Measurements from ENCODE around the gene CNTN4. TPM values are rescaled to one million over a fixed set of nuclear protein-coding genes. Genes with fewer than 3 reads are reported as not detected.

The CNTN4 gene
- total and polyA plus RNA-seq, 9 donors = 0.35 to 16.7 (median 3.0) TPM

DNA sequence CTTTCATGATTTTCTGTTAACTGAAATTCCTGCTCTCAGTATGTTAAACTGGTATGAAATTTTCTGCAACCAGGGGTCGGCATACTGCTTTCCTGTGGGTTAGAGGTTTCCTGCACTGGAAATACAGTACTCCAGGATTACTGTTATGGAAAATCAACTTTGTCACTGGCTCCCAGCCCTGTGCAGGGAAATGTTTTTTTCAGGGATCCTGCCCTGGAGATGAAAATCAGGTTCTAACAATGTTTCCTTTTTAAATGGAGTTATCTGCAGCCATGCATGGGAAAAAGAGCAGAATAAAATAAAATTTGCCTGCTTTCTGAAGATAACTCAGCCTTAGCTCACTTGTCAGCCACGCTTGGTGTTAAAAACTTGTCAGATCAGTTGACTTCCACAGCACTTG lies 791.1 kb downstream of the CNTN4 start:
- Histone ChIP-seq H3K4me1 (ENCODE audit: insufficient read depth) (no peaks in the 10 kb centered on the region), H3K36me3 (no peaks in the 10 kb centered on the region), H3K4me3 (no peak overlapping the region), H3K27me3 (no peaks in the 10 kb centered on the region), H3K9me3 (no peaks in the 10 kb centered on the region), H3K27ac (no peak overlapping the region)
- intact Hi-C loops (cut with DNase I) = no loop called here
- TF ChIP-seq POLR2A (IDR thresholded peaks at IDR 0.05) = no peak
- TF ChIP-seq, protein P1, sequence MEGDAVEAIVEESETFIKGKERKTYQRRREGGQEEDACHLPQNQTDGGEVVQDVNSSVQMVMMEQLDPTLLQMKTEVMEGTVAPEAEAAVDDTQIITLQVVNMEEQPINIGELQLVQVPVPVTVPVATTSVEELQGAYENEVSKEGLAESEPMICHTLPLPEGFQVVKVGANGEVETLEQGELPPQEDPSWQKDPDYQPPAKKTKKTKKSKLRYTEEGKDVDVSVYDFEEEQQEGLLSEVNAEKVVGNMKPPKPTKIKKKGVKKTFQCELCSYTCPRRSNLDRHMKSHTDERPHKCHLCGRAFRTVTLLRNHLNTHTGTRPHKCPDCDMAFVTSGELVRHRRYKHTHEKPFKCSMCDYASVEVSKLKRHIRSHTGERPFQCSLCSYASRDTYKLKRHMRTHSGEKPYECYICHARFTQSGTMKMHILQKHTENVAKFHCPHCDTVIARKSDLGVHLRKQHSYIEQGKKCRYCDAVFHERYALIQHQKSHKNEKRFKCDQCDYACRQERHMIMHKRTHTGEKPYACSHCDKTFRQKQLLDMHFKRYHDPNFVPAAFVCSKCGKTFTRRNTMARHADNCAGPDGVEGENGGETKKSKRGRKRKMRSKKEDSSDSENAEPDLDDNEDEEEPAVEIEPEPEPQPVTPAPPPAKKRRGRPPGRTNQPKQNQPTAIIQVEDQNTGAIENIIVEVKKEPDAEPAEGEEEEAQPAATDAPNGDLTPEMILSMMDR (IDR thresholded peaks at IDR 0.05) = no peak
- TF ChIP-seq EP300 (IDR thresholded peaks at IDR 0.05) = no peak
- 68 to 69% (median 69%) methylated on average over 2 of the region's 2 CpGs for WGBS, 3 donors
- DNase-seq = no peak

DNA sequence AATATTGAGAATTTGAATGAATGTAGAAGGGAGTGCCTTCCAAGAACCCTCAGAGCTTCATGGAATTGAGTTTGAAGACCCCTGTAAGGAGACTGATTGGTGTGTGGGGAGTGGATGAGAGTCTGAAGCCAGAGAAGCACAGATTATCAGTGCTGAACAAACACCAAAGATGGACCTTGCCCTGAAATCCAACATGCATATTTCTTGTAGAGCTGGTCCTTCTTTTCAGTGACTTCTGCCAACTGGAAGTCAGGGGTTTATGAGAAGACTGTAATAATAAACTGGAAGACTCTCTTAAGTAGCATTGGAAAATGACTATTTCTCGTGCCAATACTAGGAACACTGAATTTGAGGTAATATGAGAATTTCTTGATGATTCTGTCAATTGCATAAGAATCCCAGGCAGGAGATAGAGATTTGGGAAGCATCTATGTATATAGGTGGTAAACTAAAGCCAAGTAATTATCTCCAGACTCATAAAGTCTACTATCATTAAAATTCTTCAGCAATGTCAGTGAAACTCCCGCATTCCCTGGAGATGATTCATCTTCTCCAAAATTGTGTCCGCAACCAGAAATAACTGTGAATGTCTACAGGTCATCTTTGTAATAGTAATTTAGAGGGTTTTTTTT lies 797.8 kb downstream of the CNTN4 start:
- Histone ChIP-seq H3K27ac (no peak overlapping the region), H3K4me3 (no peak overlapping the region), H3K36me3 (no peaks in the 10 kb centered on the region), H3K27me3 (no peaks in the 10 kb centered on the region), H3K4me1 (ENCODE audit: insufficient read depth) (no peaks in the 10 kb centered on the region), H3K9me3 (no peaks in the 10 kb centered on the region)
- TF ChIP-seq POLR2A (IDR thresholded peaks at IDR 0.05) = no peak
- TF ChIP-seq, protein P1 (IDR thresholded peaks at IDR 0.05) = no peak
- TF ChIP-seq EP300 (IDR thresholded peaks at IDR 0.05) = no peak
- WGBS, 3 donors = 44 to 75% (median 58%) methylated on average over 3 of the region's 3 CpGs
- DNase-seq = no peak
- intact Hi-C loops (cut with DNase I) = no loop called here

DNA sequence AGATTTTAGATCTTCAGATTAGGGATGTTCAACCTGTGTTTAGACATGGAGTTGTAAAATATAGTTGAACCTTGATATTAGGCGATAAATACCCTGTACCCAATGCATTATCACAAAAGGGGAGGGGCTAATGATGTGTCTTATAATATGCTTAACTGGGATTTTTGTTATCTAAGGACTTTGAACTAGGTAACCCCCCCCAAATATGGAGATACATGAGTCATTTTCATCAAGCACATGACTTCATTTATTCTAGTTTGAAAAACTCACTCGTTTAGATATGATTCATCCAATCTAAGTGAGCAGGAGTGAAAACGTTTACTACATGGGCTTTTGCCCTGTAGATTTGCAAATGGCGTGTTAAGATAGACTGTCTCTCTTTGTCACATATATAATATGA lies 799.2 kb downstream of the CNTN4 start:
- no peak for TF ChIP-seq POLR2A (IDR thresholded peaks at IDR 0.05)
- no peaks in the 10 kb centered on the region for H3K36me3 ChIP-seq
- intact Hi-C loops (cut with DNase I) = no loop called here
- H3K4me1 ChIP-seq (ENCODE audit: insufficient read depth) = no peaks in the 10 kb centered on the region
- H3K27me3 ChIP-seq = no peaks in the 10 kb centered on the region
- no peak for DNase-seq
- no peaks in the 10 kb centered on the region for H3K9me3 ChIP-seq
- no peak overlapping the region for H3K27ac ChIP-seq
- WGBS, 3 donors = 57 to 64% (median 64%) methylated on average over 4 of the region's 4 CpGs
- H3K4me3 ChIP-seq = no peak overlapping the region

DNA sequence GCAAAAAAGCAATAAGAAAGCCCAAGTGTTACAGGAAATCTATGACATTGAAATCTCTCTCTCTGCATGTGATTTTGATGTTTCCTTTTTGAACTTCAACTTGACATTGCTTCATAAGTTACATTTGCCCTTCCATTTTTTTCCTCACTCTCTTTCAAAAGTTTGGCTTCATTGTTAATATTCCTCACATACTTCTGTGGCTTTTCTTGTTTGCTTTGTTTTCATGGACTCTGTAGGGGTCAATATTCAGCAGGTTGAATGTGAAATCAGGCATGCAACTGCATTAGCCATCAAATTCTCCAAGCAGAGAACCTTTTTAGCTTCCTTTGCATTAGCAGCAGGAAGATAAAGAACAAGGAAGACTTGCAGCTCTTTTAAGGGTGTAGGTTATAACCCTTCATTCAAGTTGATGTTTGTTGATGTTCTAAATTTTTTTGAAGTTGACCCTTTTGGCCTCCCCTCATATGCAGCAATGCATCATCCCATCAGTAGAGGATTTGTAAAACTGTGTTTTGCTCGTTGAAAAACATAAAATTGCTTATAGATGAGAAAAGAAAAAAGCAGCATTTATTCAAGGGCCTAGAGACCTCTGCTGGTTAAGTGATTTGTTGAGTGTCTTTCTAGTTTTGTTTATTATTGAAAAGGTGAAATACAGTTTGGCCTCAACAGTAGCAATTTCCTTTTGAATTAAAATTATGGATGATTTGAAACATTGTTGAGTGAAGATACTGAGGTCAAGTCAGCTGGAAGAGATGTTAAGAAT lies 800.1 kb downstream of the CNTN4 start:
- TF ChIP-seq EP300 (IDR thresholded peaks at IDR 0.05) (no peak), POLR2A (IDR thresholded peaks at IDR 0.05) (no peak)
- TF ChIP-seq, protein P1 (IDR thresholded peaks at IDR 0.05) = no peak

DNA sequence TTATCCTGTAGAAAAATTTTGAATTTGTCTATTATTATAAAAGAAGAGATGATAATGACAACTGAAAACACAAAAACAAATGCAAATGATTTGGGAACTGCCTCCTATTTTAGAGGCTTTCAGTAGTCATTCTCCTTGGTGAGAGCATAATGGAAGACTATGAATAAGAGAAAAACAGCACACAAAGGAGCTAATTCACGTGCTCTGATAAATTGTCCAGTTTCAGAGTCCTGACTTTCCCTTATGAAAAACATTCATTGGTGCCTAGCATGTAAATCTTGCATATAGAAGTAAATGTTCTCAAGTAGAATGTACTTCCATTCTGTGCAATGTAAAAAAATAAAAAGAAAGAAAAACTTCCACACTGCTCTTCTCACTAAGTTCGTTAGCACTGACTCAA lies 805.4 kb downstream of the CNTN4 start:
- intact Hi-C loops (cut with DNase I) = no loop called here
- H3K27ac ChIP-seq = no peak overlapping the region
- no peaks in the 10 kb centered on the region for H3K4me1 ChIP-seq (ENCODE audit: insufficient read depth)
- no peaks in the 10 kb centered on the region for H3K27me3 ChIP-seq
- no peak overlapping the region for H3K4me3 ChIP-seq
- 86 to 90% (median 87%) methylated on average over 2 of the region's 2 CpGs for WGBS, 3 donors
- H3K36me3 ChIP-seq = no peaks in the 10 kb centered on the region
- no peak for DNase-seq
- TF ChIP-seq POLR2A (IDR thresholded peaks at IDR 0.05) (no peak), EP300 (IDR thresholded peaks at IDR 0.05) (no peak)
- TF ChIP-seq, protein P1 (IDR thresholded peaks at IDR 0.05) = no peak
- H3K9me3 ChIP-seq = no peaks in the 10 kb centered on the region

More for the DNA sequence above, 800.1 kb downstream of the CNTN4 start:
- Histone ChIP-seq H3K4me3 (no peak overlapping the region), H3K36me3 (no peaks in the 10 kb centered on the region), H3K27me3 (no peaks in the 10 kb centered on the region), H3K27ac (no peak overlapping the region), H3K4me1 (ENCODE audit: insufficient read depth) (no peaks in the 10 kb centered on the region), H3K9me3 (no peaks in the 10 kb centered on the region)
- intact Hi-C loops (cut with DNase I) = no loop called here
- 15 to 33% (median 19%) methylated on average over 1 of the region's 1 CpG for WGBS, 3 donors
- DNase-seq = no peak

All from ovary (tissue), 9 donors.